Stimulated activated CD4-positive, alpha-beta T cell treated with anti-CD3 and anti-CD28 coated beads, Interleukin-2, amount 100 ng/mL, for 4 hours (primary cell): ENCODE data around the gene GALNS.

Experiments used
- DNase-seq: peaks from one replicate; pipeline ENCODE4 v3.0.0-alpha.2; 2020; ENCODE audit warnings: low read depth

GALNS gene

GRCh38 chr16:88875703-88876234, 19.0 kb upstream of the GALNS start:
- DNase-seq: no peak

GRCh38 chr16:88874938-88875599, 18.3 kb upstream of the GALNS start:
- no peak for DNase-seq

GRCh38 chr16:88872650-88873331, 16.0 kb upstream of the GALNS start:
- DNase-seq: no peak

GRCh38 chr16:88871730-88872416, 15.1 kb upstream of the GALNS start:
- no peak for DNase-seq

GRCh38 chr16:88871349-88871702, 14.6 kb upstream of the GALNS start:
- no peak for DNase-seq

- DNase-seq: no peak
These were observed 14.0 kb upstream of the GALNS start for GRCh38 chr16:88870608-88871348.

- DNase-seq: no peak
These were observed 12.9 kb upstream of the GALNS start for GRCh38 chr16:88869673-88869980.

GRCh38 chr16:88868974-88869672, 12.4 kb upstream of the GALNS start:
- no peak for DNase-seq

GRCh38 chr16:88867581-88868246, 11.0 kb upstream of the GALNS start:
- DNase-seq: no peak

GRCh38 chr16:88866151-88866920, 9.6 kb upstream of the GALNS start, which contains the start of gene PABPN1L:
Gene PABPN1L, minus strand, starts transcription at chr16:88866660. Its CDS starts 54 bp downstream, at chr16:88866606.
- DNase-seq: no peak

- no peak for DNase-seq
These were observed 9.0 kb upstream of the GALNS start for GRCh38 chr16:88865742-88866141.

GRCh38 chr16:88865310-88865709, 8.6 kb upstream of the GALNS start:
- DNase-seq: no peak

GRCh38 chr16:88864521-88864920, 7.8 kb upstream of the GALNS start:
- DNase-seq: no peak

GRCh38 chr16:88864099-88864498, 7.4 kb upstream of the GALNS start:
- no peak for DNase-seq

- no peak for DNase-seq
These were observed 6.7 kb upstream of the GALNS start for GRCh38 chr16:88863426-88863825.

GRCh38 chr16:88862968-88863367, 6.2 kb upstream of the GALNS start:
- no peak for DNase-seq

GRCh38 chr16:88861359-88861758, 4.6 kb upstream of the GALNS start:
- DNase-seq: no peak

GRCh38 chr16:88859381-88860091, 2.8 kb upstream of the GALNS start:
- DNase-seq: no peak

GRCh38 chr16:88857728-88858339, 1.1 kb upstream of the GALNS start:
- DNase-seq: peak; percentile 70
